GM18526 (cell line): ENCODE results near the gene ATOH8.

Experiments used
- POLR2A ChIP-seq: IDR thresholded peaks from 3 replicates; pipeline ENCODE4 v1.6.1; 2011; ENCODE audit not compliant: insufficient read length; ENCODE audit errors: extremely low read depth

Gene ATOH8

GRCh38 chr2:85793584-85793983, 39.8 kb downstream of the ATOH8 start:
- TF ChIP-seq POLR2A = no peak

- TF ChIP-seq POLR2A = no peak
These were observed 40.2 kb downstream of the ATOH8 start for GRCh38 chr2:85794038-85794441.

- TF ChIP-seq POLR2A = no peak
These were observed 40.8 kb downstream of the ATOH8 start for GRCh38 chr2:85794491-85795121.

- no peak for TF ChIP-seq POLR2A
These were observed 41.7 kb downstream of the ATOH8 start for GRCh38 chr2:85795331-85796045.

- TF ChIP-seq POLR2A = no peak
These were observed 42.2 kb downstream of the ATOH8 start for GRCh38 chr2:85796046-85796340.

- TF ChIP-seq POLR2A = no peak
These were observed 42.8 kb downstream of the ATOH8 start for GRCh38 chr2:85796341-85797262.

GRCh38 chr2:85797263-85797660, 43.5 kb downstream of the ATOH8 start:
- TF ChIP-seq POLR2A = no peak

GRCh38 chr2:85797921-85798320, 44.1 kb downstream of the ATOH8 start:
- TF ChIP-seq POLR2A = no peak

GRCh38 chr2:85799215-85799956, 45.6 kb downstream of the ATOH8 start:
- no peak for TF ChIP-seq POLR2A

- no peak for TF ChIP-seq POLR2A
These were observed 46.8 kb downstream of the ATOH8 start for GRCh38 chr2:85800586-85800985.

- TF ChIP-seq POLR2A = no peak
These were observed 48.1 kb downstream of the ATOH8 start for GRCh38 chr2:85801871-85802270.

- TF ChIP-seq POLR2A = no peak
These were observed 48.7 kb downstream of the ATOH8 start for GRCh38 chr2:85802354-85803103.

- no peak for TF ChIP-seq POLR2A
These were observed 50.1 kb downstream of the ATOH8 start for GRCh38 chr2:85803704-85804425.

GRCh38 chr2:85804583-85804982, 50.8 kb downstream of the ATOH8 start:
- TF ChIP-seq POLR2A = no peak

GRCh38 chr2:85806358-85807118, 52.7 kb downstream of the ATOH8 start:
- no peak for TF ChIP-seq POLR2A
